B cell (primary cell): ENCODE measurements around the gene SMIM12. TPM values are rescaled to one million over a fixed set of nuclear protein-coding genes. Genes with fewer than 3 reads are reported as not detected.

Experiments used
- ATAC-seq: fragments of 200-7000 bp; cut with Tn5 transposase; one replicate; pipeline ENCODE4 v1.10.0; 2021; ENCODE audit warnings: low read depth, mild to moderate bottlenecking, moderate number of reproducible peaks, moderate library complexity
- CTCF ChIA-PET: fragments of 350-600 bp; sonication (Branson Sonifier 250); formaldehyde crosslinking; loops from one replicate; lab custom pipeline; 2021; ENCODE audit warnings: antibody characterized with exemption, inconsistent platforms; lab: Charles Lee
- POLR2A ChIA-PET: fragments of 350-600 bp; sonication (Branson Sonifier 250); formaldehyde crosslinking; loops from one replicate; lab custom pipeline; 2021; ENCODE audit warnings: antibody characterized with exemption; lab: Charles Lee
- DNase-seq: peaks from one replicate; pipeline ENCODE4 v3.0.0; 2013
- H2AFZ ChIP-seq: 2 replicates; pipeline ENCODE4 v1.6.1; 2012; ENCODE audit warnings: mild to moderate bottlenecking, low read depth, low read length; ENCODE audit not compliant: insufficient read depth, poor library complexity, severe bottlenecking
- H3K27ac ChIP-seq, 2 donors: 1 replicate in 1 of 2; 2 replicates in 1 of 2; pipeline ENCODE4 v1.5.1; 2012 to 2013; ENCODE audit warnings: low read length in 2 of 2, mild to moderate bottlenecking in 2 of 2, moderate library complexity in 1 of 2
- H3K27me3 ChIP-seq, 4 experiments: fragments of 200-600 bp in 1 of 4; sonication (generic) in 1 of 4; replicated peaks in 1 of 4; 1 replicate in 2 of 4; 2 replicates in 2 of 4; pipeline versions ENCODE4 v1.6.1 to v1.7.0; 2013 to 2016; ENCODE audit warnings: low read length in 3 of 4, mild to moderate bottlenecking in 2 of 4, mixed read lengths in 1 of 4, moderate library complexity in 1 of 4; ENCODE audit not compliant: insufficient read depth in 4 of 4, control insufficient read depth in 3 of 4; ENCODE audit errors: control extremely low read depth in 1 of 4
- H3K36me3 ChIP-seq, 2 experiments: replicated peaks in 1 of 2; 1 replicate in 1 of 2; 2 replicates in 1 of 2; pipeline versions ENCODE4 v1.6.1 to v1.7.1; 2013; ENCODE audit warnings: low read length in 1 of 2; ENCODE audit not compliant: insufficient read depth in 2 of 2, control insufficient read depth in 1 of 2; ENCODE audit errors: control extremely low read depth in 1 of 2, extremely low read depth in 1 of 2
- H3K4me1 ChIP-seq, 2 donors: fragments of 200-600 bp in 1 of 2; sonication (generic) in 1 of 2; 1 replicate in 1 of 2; 2 replicates in 1 of 2; pipeline versions ENCODE4 v1.5.1 to v1.6.1; 2013 to 2017; ENCODE audit warnings: low read length in 2 of 2; ENCODE audit not compliant: control insufficient read depth in 2 of 2, insufficient read depth in 2 of 2
- H3K4me2 ChIP-seq: replicated peaks from 2 replicates; pipeline ENCODE3; 2012; ENCODE audit warnings: mild to moderate bottlenecking, low read depth, low read length; ENCODE audit not compliant: poor library complexity, severe bottlenecking
- H3K4me3 ChIP-seq, 5 experiments: fragments of 200-600 bp in 1 of 5; sonication (generic) in 1 of 5; 1 replicate in 3 of 5; 2 replicates in 2 of 5; pipeline versions ENCODE4 v1.5.1 to v1.7.0; 2011 to 2016; ENCODE audit warnings: low read length in 4 of 5, mild to moderate bottlenecking in 4 of 5, low read depth in 2 of 5, control low read depth in 1 of 5, moderate library complexity in 1 of 5; ENCODE audit not compliant: insufficient read depth in 1 of 5; ENCODE audit errors: control extremely low read depth in 1 of 5, extremely low read depth in 1 of 5
- H3K79me2 ChIP-seq: fragments of 200-600 bp; sonication (generic); one replicate; pipeline ENCODE4 v1.6.0; 2016; ENCODE audit warnings: low read length; ENCODE audit not compliant: control insufficient read depth, insufficient read depth
- H3K9ac ChIP-seq: fragments of 200-600 bp; sonication (generic); 2 replicates; pipeline ENCODE4 v1.6.1; 2017; ENCODE audit warnings: mild to moderate bottlenecking, low read length, moderate library complexity
- H3K9me3 ChIP-seq, 3 donors: one replicate each; pipeline versions ENCODE4 v1.6.1 to v1.7.1; 2013; ENCODE audit warnings: low read length in 2 of 3; ENCODE audit not compliant: control insufficient read depth in 2 of 3, insufficient read depth in 1 of 3; ENCODE audit errors: control extremely low read depth in 1 of 3
- H4K20me1 ChIP-seq: 2 replicates; pipeline ENCODE4 v1.6.0; 2012; ENCODE audit warnings: mild to moderate bottlenecking, low read length; ENCODE audit not compliant: insufficient read depth, control insufficient read depth, poor library complexity, severe bottlenecking
- H3K27ac Mint-ChIP-seq: one replicate; pipeline ENCODE4 v1.8.0; 2021; ENCODE audit warnings: mixed read lengths
- H3K27me3 Mint-ChIP-seq: one replicate; pipeline ENCODE4 v1.8.0; 2021; ENCODE audit warnings: mixed read lengths
- H3K4me1 Mint-ChIP-seq: one replicate; pipeline ENCODE4 v1.8.0; 2021; ENCODE audit warnings: mixed read lengths
- H3K4me3 Mint-ChIP-seq: one replicate; pipeline ENCODE4 v1.8.0; 2021; ENCODE audit warnings: mixed read lengths
- H3K9me3 Mint-ChIP-seq: one replicate; pipeline ENCODE4 v1.8.0; 2022; ENCODE audit warnings: mixed read lengths; ENCODE audit not compliant: insufficient read depth
- EZH2 ChIP-seq: IDR thresholded peaks from 2 replicates; pipeline ENCODE4 v1.6.1; 2012; ENCODE audit warnings: borderline replicate concordance, low read depth, mild to moderate bottlenecking, moderate library complexity, low read length; ENCODE audit not compliant: insufficient read depth, poor library complexity, severe bottlenecking
- WGBS: methylation state at CpG from one replicate; pipeline ENCODE4 v1.1.5; 2013; ENCODE audit warnings: missing lambda C conversion rate; ENCODE audit not compliant: insufficient coverage; 5-methylcytosine and 5-hydroxymethylcytosine counted together
- intact Hi-C: fragments of 100-400 bp; cut with micrococcal nuclease; formaldehyde crosslinking; loops from one replicate; pipeline ENCODE4 v1.10.0; 2022
- polyA plus RNA-seq: library from polyadenylated mRNA; depleted of rRNA; stranded (reverse); fragments of >200 nt; gene quantifications from 2 replicates; pipeline ENCODE4 v1.2.3, GENCODE V29; 2012
- total RNA-seq, 2 donors: library from RNA; stranded (reverse); fragments of 120-200 nt in 1 of 2; gene quantifications; 1 replicate in 1 of 2; 2 replicates in 1 of 2; pipeline versions ENCODE4 v1.2.3 to v1.2.4, GENCODE V29; 2013 to 2022
- TF ChIP-seq, protein P1 (sequence below): fragments of 200-600 bp; IDR thresholded peaks from one replicate; pipeline ENCODE4 v1.8.0; 2022; ENCODE audit warnings: antibody characterized with exemption, mild to moderate bottlenecking

Gene SMIM12
- total and polyA plus RNA-seq, 2 donors (not counting 1 experiment from before 2014, with no cell fraction given) = 26.2 to 33.1 TPM

DNA sequence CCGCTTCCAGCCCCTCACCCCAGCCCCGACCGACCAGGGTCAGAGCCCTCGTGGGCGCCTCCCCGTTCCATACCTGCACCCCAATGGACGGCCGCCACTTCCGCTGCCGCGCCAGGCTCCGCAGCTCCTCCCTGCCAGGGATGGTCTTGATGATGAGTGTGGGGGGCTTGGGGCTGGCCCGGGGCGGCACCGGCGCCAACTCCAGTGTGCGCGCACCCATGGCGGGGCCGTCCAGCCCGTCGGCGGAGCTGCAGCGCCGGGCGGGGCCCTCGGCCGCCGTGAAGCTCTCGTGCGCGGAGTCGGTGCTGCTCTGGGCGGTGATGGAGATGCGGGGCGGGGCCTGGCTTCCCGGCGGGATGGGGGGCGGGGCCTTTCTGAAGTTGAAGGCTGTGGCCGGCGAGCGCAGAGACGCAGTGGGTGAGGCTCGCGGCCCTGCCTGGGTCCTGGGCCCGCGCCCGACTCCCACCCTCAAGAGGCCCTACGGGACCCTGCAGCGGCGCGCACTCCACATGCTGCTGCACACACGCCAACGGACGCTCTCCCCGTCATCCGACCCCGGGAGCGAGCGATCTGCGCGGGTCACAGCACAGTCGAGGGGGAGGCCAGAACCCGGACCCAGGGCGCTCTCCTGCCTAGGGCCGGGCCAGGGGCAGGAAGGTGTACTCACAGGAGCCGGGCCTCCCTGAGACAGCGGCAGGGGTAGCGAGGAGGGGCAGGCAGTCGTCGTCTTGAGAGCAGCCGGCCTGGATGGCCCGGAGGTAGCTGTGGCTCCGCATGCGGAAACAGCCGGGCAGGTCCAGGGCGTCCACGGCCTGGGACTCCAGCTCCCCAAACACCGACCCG, 26.1 kb upstream of the SMIM12 start:
- ChIA-PET CTCF (interaction anchor here (2.1 kb wide), 1 partner anchor 19 kb away, joined by 8 read pairs; no protein-coding TSS in a partner anchor), POLR2A (interaction anchor here (0.9 to 1.0 kb wide), 2 partner anchors 20 to 26 kb away, joined by 3 to 4 read pairs; partner anchors contain the start of gene SMIM12)
- Histone ChIP-seq H3K4me2 (peak overlapping the region; percentile 89), H3K36me3 (no peaks in the 10 kb centered on the region), H3K9me3 (peaks cover 0 to 4% (median 0%) of the 10 kb centered on the region in 3 donors), H3K27me3 (peaks cover 0 to 28% (median 6%) of the 10 kb centered on the region in 4 experiments), H3K4me1 (peaks cover 12 to 13% of the 10 kb centered on the region in 2 donors), H4K20me1 (no peaks in the 10 kb centered on the region), H2AFZ (peak overlapping the region; percentile 78), H3K27ac (no peak overlapping the region), H3K79me2 (no peaks in the 10 kb centered on the region), H3K4me3 (peak overlapping the region in 4 of 5 experiments; percentile 38 to 54 (median 50)), H3K9ac (peak overlapping the region; percentile 61)
- Mint-ChIP-seq H3K9me3 (no peaks in the 10 kb centered on the region), H3K4me3 (peak overlapping the region; percentile 77), H3K4me1 (peaks cover 4% of the 10 kb centered on the region), H3K27me3 (peaks cover 23% of the 10 kb centered on the region), H3K27ac (no peak overlapping the region)
- DNase-seq (peak; percentile 45), ATAC-seq (peak; percentile 87)
- TF ChIP-seq, protein P1, sequence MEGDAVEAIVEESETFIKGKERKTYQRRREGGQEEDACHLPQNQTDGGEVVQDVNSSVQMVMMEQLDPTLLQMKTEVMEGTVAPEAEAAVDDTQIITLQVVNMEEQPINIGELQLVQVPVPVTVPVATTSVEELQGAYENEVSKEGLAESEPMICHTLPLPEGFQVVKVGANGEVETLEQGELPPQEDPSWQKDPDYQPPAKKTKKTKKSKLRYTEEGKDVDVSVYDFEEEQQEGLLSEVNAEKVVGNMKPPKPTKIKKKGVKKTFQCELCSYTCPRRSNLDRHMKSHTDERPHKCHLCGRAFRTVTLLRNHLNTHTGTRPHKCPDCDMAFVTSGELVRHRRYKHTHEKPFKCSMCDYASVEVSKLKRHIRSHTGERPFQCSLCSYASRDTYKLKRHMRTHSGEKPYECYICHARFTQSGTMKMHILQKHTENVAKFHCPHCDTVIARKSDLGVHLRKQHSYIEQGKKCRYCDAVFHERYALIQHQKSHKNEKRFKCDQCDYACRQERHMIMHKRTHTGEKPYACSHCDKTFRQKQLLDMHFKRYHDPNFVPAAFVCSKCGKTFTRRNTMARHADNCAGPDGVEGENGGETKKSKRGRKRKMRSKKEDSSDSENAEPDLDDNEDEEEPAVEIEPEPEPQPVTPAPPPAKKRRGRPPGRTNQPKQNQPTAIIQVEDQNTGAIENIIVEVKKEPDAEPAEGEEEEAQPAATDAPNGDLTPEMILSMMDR = no peak
- no peak for TF ChIP-seq EZH2
- intact Hi-C loops = no loop called here
- 5% methylated on average over 75 of the region's 80 CpGs for WGBS
